Effector CD4-positive, alpha-beta T cell (primary cell): Measurements from ENCODE around the gene ZNF541.
"Not testable (repeated sequence)": the region's sequence is repeated elsewhere in the genome, so short reads cannot be mapped to it uniquely, and the experiment has no call there.

Source experiments
- DNase-seq: peaks from one replicate; pipeline ENCODE4 v3.0.0-alpha.2; 2020

Gene ZNF541

DNA sequence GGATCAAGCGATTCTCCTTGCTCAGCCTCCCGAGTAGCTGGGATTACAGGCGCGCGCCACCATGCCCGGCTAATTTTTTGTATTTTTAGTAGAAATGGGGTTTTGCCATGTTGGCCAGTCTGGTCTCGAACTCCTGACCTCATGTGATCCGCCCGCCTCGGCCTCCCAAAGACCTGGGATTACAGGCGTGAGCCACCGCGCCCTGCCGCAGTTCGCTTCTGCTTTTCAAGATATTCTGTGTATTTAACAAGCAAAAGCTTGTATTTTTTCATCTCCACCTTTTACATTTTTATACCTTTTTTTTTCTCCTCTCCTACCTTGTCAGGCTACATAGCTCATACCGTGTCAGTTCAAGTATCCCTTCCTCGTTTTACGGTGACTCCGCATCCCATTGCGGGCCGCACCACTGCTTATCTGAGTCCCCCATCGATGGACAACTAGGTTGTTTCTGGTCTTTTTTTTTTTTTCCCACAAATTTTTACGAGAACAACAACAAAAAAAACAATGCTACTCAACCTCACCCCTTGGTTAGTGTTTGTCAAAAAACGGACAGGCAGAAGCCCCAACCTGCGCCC, 26.8 kb upstream of the ZNF541 start:
- DNase-seq = not testable (repeated sequence)

DNA sequence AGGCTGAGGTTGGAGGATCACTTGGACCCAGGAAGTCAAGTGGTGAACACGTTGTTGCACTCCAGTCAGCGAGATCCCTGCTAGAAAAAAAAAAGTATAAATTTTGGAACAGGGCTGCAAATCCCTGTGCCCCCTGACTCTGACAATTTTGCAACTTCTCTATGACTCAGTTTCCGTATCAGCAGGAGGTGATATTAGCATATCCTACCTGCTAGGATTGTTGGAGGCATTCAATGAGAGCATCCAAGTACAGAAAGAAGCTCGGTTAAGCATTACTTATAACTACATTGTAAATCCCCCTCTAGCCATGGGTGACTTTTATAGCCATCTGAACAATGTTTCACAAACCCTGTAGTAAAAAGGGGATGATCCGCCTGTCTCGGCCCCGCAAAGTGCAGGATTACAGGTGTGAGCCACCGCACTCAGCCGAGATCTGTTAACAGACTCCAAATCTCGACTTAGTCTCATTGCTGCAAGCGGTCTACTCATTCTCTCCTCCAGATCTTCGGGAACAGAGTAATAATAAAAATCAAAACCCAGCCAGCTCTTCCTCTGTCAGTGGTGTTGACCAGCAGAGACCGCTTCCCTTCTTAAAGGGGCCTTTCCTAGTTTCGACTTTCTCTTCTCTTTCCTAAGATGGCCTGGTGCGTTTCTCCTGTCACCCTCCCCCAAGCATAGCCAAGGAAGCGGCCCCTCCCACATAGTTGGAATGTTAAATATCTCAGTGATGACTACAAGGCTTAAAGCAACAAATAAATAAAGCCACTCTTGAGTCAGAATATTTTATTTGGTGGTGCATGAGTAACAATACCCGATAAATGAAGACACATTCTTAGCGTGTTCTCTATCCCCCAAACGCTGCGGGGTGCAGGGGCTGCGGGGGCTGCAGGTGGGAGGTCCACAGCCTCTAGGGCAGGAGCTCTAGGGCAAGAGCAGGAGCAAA, 25.7 kb upstream of the ZNF541 start:
- no peak for DNase-seq

DNA sequence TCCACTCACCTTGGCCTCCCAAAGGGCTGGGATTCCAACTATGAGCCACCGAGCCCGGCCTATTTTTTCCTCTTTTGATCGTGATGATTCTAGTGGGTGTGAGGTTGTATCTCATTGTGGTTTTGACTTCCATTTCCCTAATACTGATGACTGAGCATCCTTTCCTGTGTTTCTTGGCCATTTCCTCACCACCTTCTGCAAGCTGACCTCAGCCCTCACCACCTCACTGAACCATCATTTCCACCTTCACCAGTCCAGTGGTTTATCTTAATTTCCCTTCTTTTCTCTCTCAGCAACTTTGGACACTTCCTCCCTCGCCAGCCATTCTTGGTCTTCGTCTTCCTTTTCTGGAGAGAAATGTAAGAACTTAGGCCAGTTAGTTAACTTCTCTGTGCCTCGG, 23.0 kb upstream of the ZNF541 start:
- no peak for DNase-seq

- no peak for DNase-seq
These were observed 20.9 kb upstream of the ZNF541 start for GRCh38 chr19:47593860-47594259.

DNA sequence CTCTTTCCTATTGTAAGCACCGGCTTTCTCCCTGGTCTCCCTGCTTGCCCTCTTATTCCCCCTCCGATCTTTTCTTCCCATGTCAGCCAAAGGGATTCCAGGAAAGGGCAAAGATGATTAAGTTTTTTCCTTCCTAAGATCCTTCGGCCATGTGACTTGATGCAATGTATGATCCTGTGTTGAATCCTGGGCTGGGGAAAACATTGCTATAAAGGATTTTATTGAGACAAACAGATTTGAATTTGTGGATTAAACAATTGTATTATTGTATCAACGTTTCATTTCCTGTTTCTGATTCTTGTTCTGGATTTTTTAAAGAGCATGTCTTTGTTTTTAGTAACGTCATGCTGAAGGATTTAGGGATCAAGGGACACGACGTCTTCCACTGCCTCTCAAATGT, 16.9 kb upstream of the ZNF541 start:
- no peak for DNase-seq

- DNase-seq = no peak
These were observed 14.3 kb upstream of the ZNF541 start for GRCh38 chr19:47587295-47587694.

DNA sequence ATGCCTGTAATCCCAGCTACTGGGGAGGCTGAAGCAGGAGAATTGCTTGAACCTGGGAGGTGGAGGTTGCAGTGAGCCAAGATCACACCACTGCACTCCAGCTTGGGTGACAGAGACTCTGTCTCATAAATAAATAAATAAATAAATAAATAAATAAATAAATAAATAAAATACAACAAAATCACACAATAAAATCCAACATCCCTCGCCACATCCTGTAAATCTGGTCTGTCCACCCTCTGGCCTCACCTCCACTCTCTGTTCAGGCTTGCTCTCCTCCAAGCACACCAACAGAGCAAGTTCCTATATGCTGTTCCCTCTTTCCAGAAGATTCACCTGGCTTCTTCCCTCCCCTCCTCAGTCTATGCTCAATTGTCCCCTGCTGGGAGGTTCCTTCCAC, 10.2 kb upstream of the ZNF541 start:
- DNase-seq = not testable (repeated sequence)

- no peak for DNase-seq
These were observed 9.5 kb upstream of the ZNF541 start for GRCh38 chr19:47582320-47582909.

- no peak for DNase-seq
These were observed 8.8 kb upstream of the ZNF541 start for GRCh38 chr19:47581605-47582319.

DNA sequence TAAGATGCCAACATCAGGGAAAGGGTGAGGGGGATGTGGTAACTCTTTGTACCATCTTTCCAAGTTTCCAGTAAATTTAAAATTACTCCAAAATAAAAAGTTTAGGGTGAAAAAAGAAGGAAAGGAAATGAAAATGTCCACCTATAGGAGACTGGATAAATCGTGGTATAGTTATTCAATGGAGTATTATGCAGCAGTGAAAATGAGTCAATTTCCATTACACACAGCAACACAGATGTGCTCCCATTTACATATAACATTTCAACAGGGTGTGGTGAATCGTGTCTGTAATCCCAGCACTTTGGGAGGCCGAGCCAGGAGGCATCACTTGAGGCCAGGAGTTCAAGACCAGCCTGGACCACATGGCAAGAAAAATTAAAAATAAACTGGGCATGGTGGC, 7.4 kb upstream of the ZNF541 start:
- no peak for DNase-seq

GRCh38 chr19:47572635-47573034, 313 bp downstream of the ZNF541 start:
- DNase-seq = no peak

DNA sequence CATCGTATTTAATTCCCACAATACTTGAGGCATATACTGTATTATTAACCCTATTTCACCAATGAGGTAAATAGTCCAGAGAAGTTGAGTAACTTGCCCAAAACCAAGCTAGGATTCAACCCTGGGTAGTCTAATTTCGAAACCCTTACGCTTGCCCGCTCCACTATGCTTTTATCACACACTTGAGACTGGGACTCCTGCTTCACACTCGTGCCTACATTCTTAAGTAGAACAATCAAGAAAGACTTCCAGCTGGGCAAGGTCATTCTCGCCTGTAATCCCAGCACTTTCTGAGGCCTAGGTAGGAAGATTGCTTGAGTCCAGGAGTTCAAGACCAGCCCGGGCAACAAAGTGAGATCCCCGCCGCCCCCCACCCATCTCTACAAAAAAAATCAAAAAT, 3.6 kb downstream of the ZNF541 start:
- DNase-seq = no peak

DNA sequence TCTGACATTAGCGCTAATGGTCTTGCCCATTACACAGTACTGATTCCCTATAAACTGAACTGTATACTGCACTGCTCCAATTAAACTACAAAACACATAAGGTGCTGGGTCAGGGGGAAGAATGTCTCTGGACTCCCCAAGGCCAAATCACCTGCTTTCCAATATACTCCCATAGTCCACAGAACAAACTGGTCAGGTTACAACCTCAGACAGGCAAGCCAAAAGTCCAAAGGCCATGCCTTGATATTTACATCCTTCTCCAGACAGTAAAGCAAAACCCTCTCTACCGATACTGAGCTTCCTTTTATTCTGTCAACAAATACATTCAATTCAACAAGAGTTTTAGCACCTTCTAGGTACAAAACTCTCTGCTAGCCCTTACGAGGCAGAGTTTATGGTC, 8.9 kb downstream of the ZNF541 start:
- DNase-seq = no peak

- no peak for DNase-seq
These were observed 11.4 kb downstream of the ZNF541 start for GRCh38 chr19:47561440-47562057.

DNA sequence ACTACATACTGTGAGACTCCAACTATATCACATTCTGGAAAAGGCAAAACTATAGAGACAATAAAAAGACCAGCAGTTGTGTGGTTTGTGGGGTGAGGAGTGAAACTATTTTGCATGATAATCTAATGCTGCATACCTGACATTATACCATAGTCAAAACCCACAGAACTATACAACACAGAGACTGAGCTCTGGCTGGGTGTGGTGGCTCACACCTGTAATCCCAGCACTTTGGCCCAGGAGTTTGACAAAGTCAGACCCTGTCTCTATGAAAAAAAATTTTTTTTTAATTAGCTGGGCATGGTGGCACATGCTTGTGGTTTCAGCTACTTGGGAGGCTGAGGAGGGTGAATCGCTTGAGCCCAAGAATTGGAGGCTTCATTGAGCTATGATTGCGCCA, 11.9 kb downstream of the ZNF541 start:
- DNase-seq = no peak

- DNase-seq = no peak
These were observed 22.8 kb downstream of the ZNF541 start for GRCh38 chr19:47550129-47550528.

DNA sequence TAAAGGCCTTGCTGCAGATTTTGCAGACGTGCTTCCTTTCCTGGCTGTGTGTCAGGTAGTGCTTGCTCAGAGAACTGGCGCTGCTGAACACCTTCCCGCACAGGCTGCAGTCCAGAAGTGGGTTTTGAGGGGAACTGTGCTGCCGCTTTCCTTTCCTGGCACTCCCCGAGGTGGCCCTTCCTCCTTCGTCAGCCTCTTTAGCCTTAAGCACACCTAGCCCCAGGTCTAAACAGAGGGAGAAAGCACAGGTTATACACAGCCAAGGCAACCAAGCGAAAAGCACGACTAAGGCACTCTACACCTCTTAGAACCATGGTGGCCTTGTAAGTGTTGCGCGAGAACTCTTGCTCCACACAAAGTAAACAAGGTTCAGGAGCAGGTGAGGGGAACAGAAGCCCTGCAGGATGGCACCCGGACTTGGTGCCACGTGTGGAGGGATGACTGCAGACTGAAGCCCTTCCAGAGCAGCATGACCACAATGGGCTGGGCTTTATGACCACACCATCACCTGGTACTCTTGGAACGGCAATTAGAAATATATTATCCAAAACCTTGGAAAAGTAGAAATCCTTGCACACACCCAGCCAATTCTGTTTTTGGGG, 23.6 kb downstream of the ZNF541 start:
- DNase-seq = no peak

GRCh38 chr19:47547199-47547598, 25.7 kb downstream of the ZNF541 start:
- no peak for DNase-seq

DNA sequence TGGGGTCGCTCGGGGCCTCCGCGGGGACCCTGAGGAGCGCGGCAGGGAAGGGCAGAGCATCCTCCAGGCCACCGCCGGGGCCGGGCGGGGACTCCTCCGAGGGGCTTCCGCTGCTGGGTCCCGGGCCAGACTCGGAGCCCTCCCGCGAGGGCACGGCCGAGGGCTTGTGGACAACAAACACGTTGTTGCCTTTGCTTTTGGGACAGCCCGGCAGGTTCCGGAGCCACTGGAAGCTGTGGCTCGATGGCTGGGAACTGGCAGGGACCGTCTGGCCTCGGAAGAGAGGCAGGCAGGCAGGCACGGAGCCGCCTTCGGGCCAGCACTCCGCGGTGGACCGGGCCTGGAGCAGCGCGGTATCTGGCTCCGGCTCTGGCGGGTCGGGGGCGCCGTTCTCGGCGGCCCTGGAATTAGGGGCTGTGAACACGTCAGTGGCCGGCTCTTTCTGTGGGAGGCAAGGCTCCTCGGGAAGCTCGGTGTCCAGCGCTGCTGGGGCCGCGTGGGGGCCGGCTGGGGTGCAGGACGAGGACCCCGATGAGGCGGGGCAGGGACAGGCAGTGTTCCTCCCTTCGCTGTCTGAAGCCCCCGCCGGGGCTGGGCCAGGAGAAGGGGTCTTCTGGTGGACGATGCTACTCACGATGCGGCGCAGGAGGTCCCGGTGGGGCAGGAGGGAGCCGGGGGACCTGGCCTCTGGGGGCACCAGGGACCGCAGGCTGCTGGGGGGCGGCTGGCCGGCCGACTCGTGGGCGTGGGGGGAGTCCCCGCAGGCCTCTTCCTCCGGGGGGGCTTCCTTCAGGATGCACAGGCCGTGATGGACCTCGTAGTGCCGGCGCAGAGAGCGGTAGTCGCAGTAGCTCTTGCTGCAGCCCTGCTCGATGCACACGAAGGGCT, 27.6 kb downstream of the ZNF541 start:
- no peak for DNase-seq

DNA sequence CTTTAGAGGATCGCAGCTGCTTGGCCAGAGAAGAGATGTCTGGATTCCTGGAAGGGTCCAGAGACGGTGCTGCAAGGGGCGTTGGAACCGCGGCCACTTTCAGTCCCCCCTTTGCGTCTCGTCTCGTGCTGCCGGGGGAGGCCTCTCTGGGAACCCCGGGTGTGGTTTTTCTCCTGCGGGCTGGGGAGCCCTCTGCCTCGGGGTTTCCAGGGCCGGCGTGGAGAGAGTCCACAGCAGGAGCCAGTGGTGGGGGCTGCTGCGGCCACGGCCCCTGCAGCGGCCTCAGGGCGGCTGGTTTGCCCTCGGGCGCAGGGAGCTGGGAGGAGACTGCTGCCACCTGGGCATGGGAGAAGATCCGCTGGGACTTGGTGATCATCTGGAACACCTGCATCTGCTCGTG, 28.5 kb downstream of the ZNF541 start:
- no peak for DNase-seq

DNA sequence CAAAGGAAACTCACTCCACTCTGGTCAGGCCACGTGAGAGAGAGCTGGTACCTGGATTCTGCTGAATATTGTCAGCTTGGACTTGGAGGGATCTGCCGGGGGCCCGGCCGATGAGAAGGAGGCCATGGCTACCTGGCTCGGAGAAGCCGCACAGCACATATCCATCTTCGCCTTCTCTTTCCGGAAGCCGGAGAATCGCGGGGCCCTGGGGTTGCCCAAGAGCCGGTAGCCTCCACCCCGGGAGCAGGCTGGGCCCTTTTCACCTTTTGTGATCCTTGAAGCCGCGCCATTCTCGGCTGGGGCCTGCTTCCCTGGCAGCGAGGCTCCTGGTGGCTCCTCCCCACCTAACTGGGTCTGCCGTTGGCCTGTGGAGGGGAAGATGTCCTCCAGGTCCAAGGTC, 28.9 kb downstream of the ZNF541 start:
- no peak for DNase-seq
